ENCODE data around the gene ZNF280B. TPM values are rescaled to one million over a fixed set of nuclear protein-coding genes. Genes with fewer than 3 reads are reported as not detected.

ZNF280B gene
- total and polyA plus RNA-seq, 10 of the 15 experiments (the other 5 are each of a cell fraction or from before 2014, with no cell fraction given): 0.28 to 2.2 (median 1.1) TPM

DNA sequence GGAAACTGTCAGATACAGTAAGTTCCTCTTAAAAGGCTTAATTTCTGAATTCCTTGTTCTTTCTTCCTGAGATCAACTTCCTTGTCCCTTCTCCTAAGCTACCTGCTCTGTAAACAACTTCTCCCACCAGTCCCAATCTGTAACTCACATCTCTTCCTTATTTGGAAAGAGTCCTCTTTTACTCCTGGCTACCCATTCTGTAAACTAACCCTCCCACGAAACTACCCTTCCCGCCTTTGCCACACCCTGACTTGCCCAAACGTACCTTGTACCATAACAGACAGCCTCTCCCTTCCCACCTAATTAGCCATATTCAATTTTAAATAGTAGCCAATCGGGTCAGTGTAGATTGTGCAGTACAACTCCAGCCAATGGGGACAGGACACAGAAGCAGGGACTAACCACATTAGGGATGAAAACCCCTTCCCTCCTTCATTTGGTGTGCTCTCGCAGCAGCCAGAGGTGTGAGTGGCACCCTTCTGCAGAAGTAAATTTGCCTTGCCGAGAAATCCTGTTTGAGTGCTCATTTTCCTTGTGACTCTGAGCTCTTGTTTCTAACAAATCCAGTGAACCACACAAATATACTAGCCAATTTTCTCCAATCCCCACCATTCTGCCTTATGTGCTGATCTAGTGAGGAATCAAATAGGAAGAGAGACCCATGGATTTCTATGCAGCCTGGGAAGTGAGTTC, 49.5 kb downstream of the ZNF280B start:
- Histone ChIP-seq H2AFZ (ENCODE audit: control insufficient read depth, low read depth, low read length) (no peak overlapping the region), H3K9me3 (replicated peaks; ENCODE audit: control insufficient read depth, insufficient read depth, low read length) (peaks cover 4% of the 10 kb centered on the region; the same call in 2 of the 3 replicates), H3K79me2 (ENCODE audit: control insufficient read depth, insufficient read depth, low read length) (no peaks in the 10 kb centered on the region), H3K27ac (ENCODE audit: control insufficient read depth, insufficient read depth) (no peak overlapping the region), H4K20me1 (ENCODE audit: control insufficient read depth, insufficient read depth) (no peaks in the 10 kb centered on the region), H3K36me3 (ENCODE audit: control insufficient read depth in 2 of 2, insufficient read depth in 2 of 2, low read length in 1 of 2) (no peaks in the 10 kb centered on the region), H3K4me1 (ENCODE audit: control insufficient read depth, insufficient read depth, low read length) (no peaks in the 10 kb centered on the region), H3K4me2 (ENCODE audit: control insufficient read depth, insufficient read depth) (no peak overlapping the region), H3K27me3 (replicated peaks in 1 of 2; ENCODE audit: control insufficient read depth in 2 of 2, insufficient read depth in 2 of 2, low read length in 1 of 2) (no peaks in the 10 kb centered on the region), H3K9ac (ENCODE audit: control insufficient read depth, insufficient read depth, low read length) (no peak overlapping the region), H3K4me3 (no peak overlapping the region)
- in situ Hi-C loops (cut with MboI) (no loop called here), intact Hi-C loops (cut with micrococcal nuclease; ENCODE audit: unreplicated experiment) (no loop called here)
- CTCF ChIA-PET: interaction anchor here (1.4 to 5.5 kb wide), 2 partner anchors 28 to 37 kb away, joined by 6 to 75 read pairs; no protein-coding TSS in a partner anchor
- no TSS peak for BruUV-seq (replicated peaks)
- RAD21 ChIA-PET (ENCODE audit: unreplicated experiment): no interaction called here
- DNase-seq (ENCODE audit: low read depth, low spot score) (no peak), FAIRE-seq (no peak), ATAC-seq (no peak)
- 41% methylated on average over 6 of the region's 6 CpGs for WGBS (ENCODE audit: insufficient coverage, insufficient replicate concordance, low lambda C conversion rate, missing lambda C conversion rate)
- TF ChIP-seq ATF2 (IDR thresholded peaks at IDR 0.05; ENCODE audit: low read length): no peak
- no peak for TF ChIP-seq GABPA (IDR thresholded peaks at IDR 0.05; ENCODE audit: low read depth)
- no peak for TF ChIP-seq ASH2L (IDR thresholded peaks at IDR 0.05; ENCODE audit: borderline replicate concordance, low read depth)
- TF ChIP-seq CBX5 (IDR thresholded peaks at IDR 0.05; ENCODE audit: low read depth): peak; percentile 88
- no peak for TF ChIP-seq PBX3 (IDR thresholded peaks at IDR 0.05; ENCODE audit: insufficient replicate concordance, low read depth, low read length)
- POLR2A ChIA-PET: no interaction called here
- SMC1A ChIA-PET (ENCODE audit: uncharacterized antibody, unreplicated experiment): interaction anchor here (0.9 kb wide), 1 partner anchor 36 kb away, joined by 3 read pairs; no protein-coding TSS in a partner anchor

All from GM12878 (cell line).